Uterus (tissue), 4 donors: ENCODE data around the gene COG4. TPM values are rescaled to one million over a fixed set of nuclear protein-coding genes. Genes with fewer than 3 reads are reported as not detected.

Source experiments
- DNase-seq, 2 donors: peaks; one replicate each; pipeline ENCODE4 v3.0.0-alpha.2; 2019 to 2020
- H3K27ac ChIP-seq, 2 donors: fragments of 200-600 bp; sonication (generic); 1 replicate in 1 of 2; 2 replicates in 1 of 2; pipeline ENCODE4 v1.5.1; 2016 to 2018
- H3K27me3 ChIP-seq, 2 donors: fragments of 200-600 bp; sonication (generic); one replicate each; pipeline ENCODE4 v1.5.1; 2018 to 2019; ENCODE audit warnings: control low read depth in 1 of 2
- H3K36me3 ChIP-seq, 2 donors: fragments of 200-600 bp; sonication (generic); one replicate each; pipeline ENCODE4 v1.5.1; 2019; ENCODE audit warnings: control low read depth in 1 of 2
- H3K4me1 ChIP-seq, 2 donors: fragments of 200-600 bp; sonication (generic); one replicate each; pipeline ENCODE4 v1.5.1; 2018 to 2019; ENCODE audit warnings: control low read depth in 1 of 2
- H3K4me3 ChIP-seq, 2 donors: fragments of 200-600 bp; sonication (generic); 1 replicate in 1 of 2; 2 replicates in 1 of 2; pipeline ENCODE4 v1.5.1; 2018 to 2019; ENCODE audit warnings: mild to moderate bottlenecking in 1 of 2
- H3K9me3 ChIP-seq, 2 donors: fragments of 200-600 bp; sonication (generic); one replicate each; pipeline ENCODE4 v1.5.1; 2019; ENCODE audit warnings: control low read depth in 1 of 2
- CTCF ChIP-seq, 4 experiments: fragments of 200-600 bp in 2 of 4; fragments of 450-650 bp in 2 of 4; sonication (generic) in 2 of 4; IDR thresholded peaks; one replicate each; pipeline ENCODE4 v1.5.1; 2016 to 2019; ENCODE audit warnings: antibody characterized with exemption in 4 of 4, mild to moderate bottlenecking in 2 of 4, moderate library complexity in 1 of 4
- POLR2A ChIP-seq, 2 donors: fragments of 450-650 bp; IDR thresholded peaks; one replicate each; pipeline ENCODE4 v1.6.1; 2016; ENCODE audit warnings: antibody characterized with exemption in 2 of 2, mild to moderate bottlenecking in 1 of 2, moderate library complexity in 1 of 2
- intact Hi-C: fragments of 100-400 bp; cut with DNase I; formaldehyde crosslinking; loops from one replicate; pipeline ENCODE4 v1.15.1; 2023; ENCODE audit warnings: low total_unique reads
- total RNA-seq, 4 donors: library from RNA; depleted of rRNA in 3 of 4; stranded (reverse); fragments of >200 nt in 3 of 4; gene quantifications; one replicate each; pipeline versions ENCODE4 v1.1.0 to v1.2.4, GENCODE V29; 2014 to 2023
- donor health status: DM: yes; HTN: yes; CAD: no.

COG4 gene
- total RNA-seq, 4 donors from 2014 or later, result 33.3 to 137 (median 67.1) TPM

GRCh38 chr16:70442344-70442743 is 81.0 kb downstream of the COG4 start:
- no peak for TF ChIP-seq POLR2A (IDR thresholded peaks at IDR 0.05)
- TF ChIP-seq CTCF (IDR thresholded peaks at IDR 0.05), result no peak
- intact Hi-C loops, result no loop called here
- no peaks in the 10 kb centered on the region for H3K9me3 ChIP-seq
- no peaks in the 10 kb centered on the region for H3K4me1 ChIP-seq
- no peak overlapping the region for H3K4me3 ChIP-seq
- no peaks in the 10 kb centered on the region for H3K36me3 ChIP-seq
- no peak overlapping the region for H3K27ac ChIP-seq
- H3K27me3 ChIP-seq, result no peaks in the 10 kb centered on the region
- DNase-seq, result no peak

GRCh38 chr16:70441406-70441990 is 81.9 kb downstream of the COG4 start:
- no peak overlapping the region for H3K4me3 ChIP-seq
- intact Hi-C loops, result no loop called here

GRCh38 chr16:70440009-70440692 is 83.2 kb downstream of the COG4 start:
- DNase-seq, result no peak
- intact Hi-C loops, result no loop called here
- Histone ChIP-seq H3K27me3 (no peaks in the 10 kb centered on the region), H3K36me3 (no peaks in the 10 kb centered on the region), H3K4me1 (peaks cover 0 to 5% of the 10 kb centered on the region in 2 donors), H3K4me3 (no peak overlapping the region), H3K9me3 (no peaks in the 10 kb centered on the region), H3K27ac (no peak overlapping the region)
- TF ChIP-seq CTCF (IDR thresholded peaks at IDR 0.05) (no peak), POLR2A (IDR thresholded peaks at IDR 0.05) (no peak)

More at GRCh38 chr16:70441406-70441990, 81.9 kb downstream of the COG4 start:
- Histone ChIP-seq H3K4me1 (peaks cover 0 to 5% of the 10 kb centered on the region in 2 donors), H3K27me3 (no peaks in the 10 kb centered on the region), H3K36me3 (no peaks in the 10 kb centered on the region), H3K9me3 (no peaks in the 10 kb centered on the region), H3K27ac (no peak overlapping the region)
- TF ChIP-seq CTCF (IDR thresholded peaks at IDR 0.05) (no peak), POLR2A (IDR thresholded peaks at IDR 0.05) (no peak)
- DNase-seq, result no peak

- Histone ChIP-seq H3K4me3 (peak within 1 kb of the TSS; percentile 65 to 92), H3K4me1 (peaks cover 0 to 7% of the 10 kb centered on the region in 2 donors), H3K9me3 (no peaks in the 10 kb centered on the region), H3K36me3 (no peaks in the 10 kb centered on the region), H3K27ac (peak within 1 kb of the TSS; percentile 71 to 81), H3K27me3 (no peaks in the 10 kb centered on the region)
- DNase-seq, result peak; percentile 95
- intact Hi-C loops, result loop anchor here (10.0 kb wide), 1 partner anchor 54 kb away; no protein-coding TSS in a partner anchor
- peak in 1 of 2 donors; percentile 20 for TF ChIP-seq POLR2A (IDR thresholded peaks at IDR 0.05)
- TF ChIP-seq CTCF (IDR thresholded peaks at IDR 0.05), result peak in 2 of 4 experiments; percentile 8 to 39
Observed at GRCh38 chr16:70438969-70439862, 84.1 kb downstream of the COG4 start, which contains the start of gene ST3GAL2. Gene ST3GAL2 (minus strand): TSS chr16:70439100. CDS start chr16:70398530, 40,570 bp downstream.
